Measurements from ENCODE around the gene ANXA11. TPM values are rescaled to one million over a fixed set of nuclear protein-coding genes. Genes with fewer than 3 reads are reported as not detected.

Gene ANXA11
- polyA plus RNA-seq, 2 donors: 155 to 287 TPM

DNA sequence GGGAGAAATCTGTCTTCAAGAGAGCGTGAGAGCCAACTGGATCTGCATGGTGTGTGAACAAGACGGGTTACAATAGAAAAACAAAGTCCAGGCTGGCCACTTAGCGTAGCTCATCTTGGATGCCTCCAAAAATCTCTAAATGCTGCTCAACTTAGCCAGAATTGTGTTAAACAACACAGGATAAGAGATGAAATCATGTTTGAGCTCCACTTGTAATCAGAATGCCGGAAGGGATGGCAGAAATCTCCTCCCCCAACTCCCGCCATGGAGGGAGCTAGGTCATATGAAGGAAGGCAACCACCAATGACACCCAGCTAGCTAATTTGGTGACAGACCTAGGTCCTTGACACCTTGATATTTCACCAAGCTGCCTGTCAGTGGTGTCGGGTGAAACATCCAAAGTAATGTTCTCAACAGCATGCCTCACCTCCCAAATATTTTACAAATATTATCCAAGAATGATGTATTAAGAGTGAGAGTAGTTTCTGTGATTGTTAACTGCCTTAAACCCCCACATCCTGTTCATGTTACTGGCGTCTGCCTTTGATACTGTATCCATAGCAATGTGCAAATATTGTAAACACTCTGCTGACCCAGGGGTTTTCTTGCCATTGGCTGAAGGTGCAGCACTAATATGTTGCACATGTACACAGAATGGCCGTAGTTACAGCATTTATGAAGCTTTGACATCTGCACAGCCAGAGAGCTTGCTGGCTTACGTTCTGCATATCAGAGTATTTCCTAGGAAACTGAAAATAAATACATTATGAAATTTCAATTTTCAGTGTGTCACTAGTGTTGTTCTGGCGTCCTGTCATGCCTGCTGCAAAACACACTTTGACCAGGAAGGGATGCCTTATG lies 101.0 kb downstream of the ANXA11 start:
- WGBS, 2 donors: 36 to 40% methylated on average over 10 of the region's 10 CpGs
- Histone ChIP-seq H3K27me3 (ENCODE audit: control insufficient read depth in 1 of 2, insufficient read depth in 2 of 2, low read length in 2 of 2) (no peaks in the 10 kb centered on the region), H3K9me3 (ENCODE audit: control insufficient read depth in 2 of 2, insufficient read depth in 1 of 2, low read depth in 1 of 2, low read length in 1 of 2) (peaks cover 0 to 5% of the 10 kb centered on the region in 2 donors), H3K4me1 (ENCODE audit: control insufficient read depth in 2 of 2, insufficient read depth in 2 of 2, low read length in 1 of 2) (no peaks in the 10 kb centered on the region), H3K4me3 (ENCODE audit: low read depth in 1 of 2, low read length in 2 of 2) (no peak overlapping the region), H3K27ac (ENCODE audit: low read depth in 2 of 2, low read length in 1 of 2) (no peak overlapping the region), H3K36me3 (ENCODE audit: control insufficient read depth in 2 of 2, insufficient read depth in 2 of 2, low read length in 1 of 2) (no peaks in the 10 kb centered on the region)

Other genes with a start within 250 kb of the ANXA11 start
- 10 to 100 TPM; 24.9 to 39.3 TPM for gene TMEM254, start 126.9 kb downstream of the ANXA11 start, polyA plus RNA-seq
- 1 to 10 TPM; 5.5 to 5.8 TPM for gene PLAC9, start 72.8 kb downstream of the ANXA11 start, polyA plus RNA-seq
- gene MAT1A, start 84.1 kb upstream of the ANXA11 start, polyA plus RNA-seq: under 1 TPM; 0.14 to 0.22 TPM
- gene DYDC1, start 151.2 kb upstream of the ANXA11 start, polyA plus RNA-seq: not detected
- gene DYDC2, start 151.2 kb upstream of the ANXA11 start, polyA plus RNA-seq: under 1 TPM; 0.34 to 0.77 TPM
- 10 to 100 TPM; 47.3 to 87.9 TPM for gene PRXL2A, start 203.0 kb upstream of the ANXA11 start, polyA plus RNA-seq
- 10 to 100 TPM; 50.6 to 63.2 TPM for gene TSPAN14, start 248.8 kb upstream of the ANXA11 start, polyA plus RNA-seq